Activated naive CD4-positive, alpha-beta T cell treated with anti-CD3 and anti-CD28 coated beads, Interleukin-2, amount 10 ng/mL, durations not matched to agents 7 days and 5 days (primary cell): ENCODE results near the gene CAMP.

Source experiments
- CTCF ChIA-PET: fragments of 350-600 bp; sonication (Branson Sonifier 250); formaldehyde crosslinking; loops from one replicate; lab custom pipeline; 2021; ENCODE audit warnings: antibody characterized with exemption; lab: Charles Lee
- DNase-seq: peaks from one replicate; pipeline ENCODE4 v3.0.0-alpha.2; 2020
- H3K27ac Mint-ChIP-seq: one replicate; pipeline ENCODE4 v1.8.0; 2021; ENCODE audit warnings: mild to moderate bottlenecking, moderate library complexity, mixed read lengths
- H3K27me3 Mint-ChIP-seq: one replicate; pipeline ENCODE4 v1.8.0; 2021; ENCODE audit warnings: mild to moderate bottlenecking, mixed read lengths
- H3K36me3 Mint-ChIP-seq: one replicate; pipeline ENCODE4 v1.8.0; 2021; ENCODE audit warnings: mixed read lengths
- H3K4me1 Mint-ChIP-seq: one replicate; pipeline ENCODE4 v1.8.0; 2021; ENCODE audit warnings: mixed read lengths
- H3K4me3 Mint-ChIP-seq: one replicate; pipeline ENCODE4 v1.8.0; 2021; ENCODE audit warnings: mild to moderate bottlenecking, moderate library complexity, mixed read lengths
- H3K9me3 Mint-ChIP-seq: one replicate; pipeline ENCODE4 v1.8.0; 2021; ENCODE audit warnings: mixed read lengths

Gene CAMP, protein sequence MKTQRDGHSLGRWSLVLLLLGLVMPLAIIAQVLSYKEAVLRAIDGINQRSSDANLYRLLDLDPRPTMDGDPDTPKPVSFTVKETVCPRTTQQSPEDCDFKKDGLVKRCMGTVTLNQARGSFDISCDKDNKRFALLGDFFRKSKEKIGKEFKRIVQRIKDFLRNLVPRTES

GRCh38 chr3:48222616-48223513, at the start of gene CAMP:
Gene CAMP (plus strand): TSS chr3:48223495. CDS start chr3:48223512, 17 bp downstream.
- CTCF ChIA-PET = interaction anchor here (0.6 to 1.1 kb wide), 2 partner anchors 28 to 178 kb away, joined by 4 to 5 read pairs; no protein-coding TSS in a partner anchor
- Mint-ChIP-seq H3K27me3 (peaks cover 70% of the 10 kb centered on the region), H3K4me1 (peaks cover 5% of the 10 kb centered on the region), H3K27ac (peak within 1 kb of the TSS; percentile 33), H3K36me3 (no peaks in the 10 kb centered on the region), H3K4me3 (no peak within 1 kb of the TSS), H3K9me3 (no peaks in the 10 kb centered on the region)
- no peak for DNase-seq

DNA sequence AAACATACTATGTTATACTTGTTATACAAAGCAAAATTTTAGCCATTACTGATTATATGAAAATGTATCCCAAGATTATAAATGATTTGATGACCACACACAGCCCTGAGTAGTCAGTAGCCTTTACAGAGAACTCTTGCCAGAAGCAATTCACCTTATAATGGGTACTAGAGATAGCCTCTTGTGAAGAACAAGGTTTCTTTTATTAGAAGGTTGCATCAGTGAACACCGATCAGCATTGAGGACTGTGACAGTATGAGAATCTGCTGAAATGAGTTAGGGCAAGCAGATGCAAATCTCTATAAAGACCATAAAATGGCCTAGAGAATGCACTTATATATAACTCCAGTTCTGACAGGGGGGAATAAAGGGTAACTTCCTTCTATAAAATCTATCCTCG, 45.2 kb upstream of the CAMP start:
- no peak for DNase-seq
- H3K27ac Mint-ChIP-seq = no peak overlapping the region
- no peak overlapping the region for H3K4me3 Mint-ChIP-seq
- peaks cover 77% of the 10 kb centered on the region for H3K36me3 Mint-ChIP-seq
- peaks cover 14% of the 10 kb centered on the region for H3K4me1 Mint-ChIP-seq
- H3K27me3 Mint-ChIP-seq = no peaks in the 10 kb centered on the region
- H3K9me3 Mint-ChIP-seq = no peaks in the 10 kb centered on the region
- CTCF ChIA-PET = no interaction called here

DNA sequence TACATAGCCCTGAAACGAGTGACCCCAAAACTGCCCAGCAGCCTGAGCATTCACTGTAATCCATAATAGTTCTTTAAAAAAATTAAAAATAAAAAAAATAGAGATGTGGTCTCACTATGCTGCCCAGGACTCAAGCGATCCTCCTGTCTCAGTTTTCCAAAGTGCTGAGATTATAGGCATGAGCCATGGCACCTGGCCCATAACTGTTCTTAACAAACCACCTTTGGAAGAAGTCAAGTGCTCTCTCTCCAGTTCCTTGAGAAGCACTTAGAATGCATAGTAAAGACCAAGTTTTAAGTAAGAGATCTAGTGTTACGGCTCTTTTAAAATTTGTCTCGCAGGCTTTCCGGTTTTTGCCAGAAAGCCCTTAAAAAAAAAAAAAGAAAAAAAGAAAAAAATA, 43.3 kb upstream of the CAMP start:
- peaks cover 78% of the 10 kb centered on the region for H3K36me3 Mint-ChIP-seq
- H3K9me3 Mint-ChIP-seq = no peaks in the 10 kb centered on the region
- H3K27me3 Mint-ChIP-seq = no peaks in the 10 kb centered on the region
- CTCF ChIA-PET = no interaction called here
- H3K27ac Mint-ChIP-seq = no peak overlapping the region
- no peak for DNase-seq
- no peak overlapping the region for H3K4me3 Mint-ChIP-seq
- H3K4me1 Mint-ChIP-seq = peaks cover 18% of the 10 kb centered on the region

GRCh38 chr3:48180531-48181253, 42.6 kb upstream of the CAMP start:
- Mint-ChIP-seq H3K4me3 (no peak overlapping the region), H3K4me1 (peaks cover 25% of the 10 kb centered on the region), H3K9me3 (no peaks in the 10 kb centered on the region), H3K27me3 (no peaks in the 10 kb centered on the region), H3K27ac (peak overlapping the region; percentile 49), H3K36me3 (peaks cover 80% of the 10 kb centered on the region)
- CTCF ChIA-PET = no interaction called here
- no peak for DNase-seq

GRCh38 chr3:48184299-48184698, 39.0 kb upstream of the CAMP start:
- H3K9me3 Mint-ChIP-seq = no peaks in the 10 kb centered on the region
- peaks cover 69% of the 10 kb centered on the region for H3K36me3 Mint-ChIP-seq
- H3K27ac Mint-ChIP-seq = no peak overlapping the region
- H3K4me1 Mint-ChIP-seq = peaks cover 48% of the 10 kb centered on the region
- CTCF ChIA-PET = interaction anchor here (1.3 kb wide), 1 partner anchor 10 kb away, joined by 5 read pairs; no protein-coding TSS in a partner anchor
- DNase-seq = no peak
- no peak overlapping the region for H3K4me3 Mint-ChIP-seq
- no peaks in the 10 kb centered on the region for H3K27me3 Mint-ChIP-seq

- Mint-ChIP-seq H3K4me3 (no peak overlapping the region), H3K27ac (no peak overlapping the region), H3K9me3 (no peaks in the 10 kb centered on the region), H3K36me3 (peaks cover 63% of the 10 kb centered on the region), H3K27me3 (no peaks in the 10 kb centered on the region), H3K4me1 (peaks cover 48% of the 10 kb centered on the region)
- no peak for DNase-seq
- CTCF ChIA-PET = no interaction called here
Measured at GRCh38 chr3:48185129-48185528, 38.2 kb upstream of the CAMP start.

GRCh38 chr3:48186631-48187300, 36.5 kb upstream of the CAMP start:
- Mint-ChIP-seq H3K4me3 (peak overlapping the region; percentile 81), H3K4me1 (peaks cover 43% of the 10 kb centered on the region), H3K9me3 (no peaks in the 10 kb centered on the region), H3K27me3 (no peaks in the 10 kb centered on the region), H3K27ac (peak overlapping the region; percentile 31), H3K36me3 (peaks cover 50% of the 10 kb centered on the region)
- CTCF ChIA-PET = no interaction called here
- no peak for DNase-seq

GRCh38 chr3:48187301-48187578, 36.1 kb upstream of the CAMP start:
- no peak for DNase-seq
- CTCF ChIA-PET = no interaction called here
- Mint-ChIP-seq H3K9me3 (no peaks in the 10 kb centered on the region), H3K27me3 (no peaks in the 10 kb centered on the region), H3K36me3 (peaks cover 45% of the 10 kb centered on the region), H3K4me3 (peak overlapping the region; percentile 81), H3K4me1 (peaks cover 39% of the 10 kb centered on the region), H3K27ac (peak overlapping the region; percentile 31)

DNA sequence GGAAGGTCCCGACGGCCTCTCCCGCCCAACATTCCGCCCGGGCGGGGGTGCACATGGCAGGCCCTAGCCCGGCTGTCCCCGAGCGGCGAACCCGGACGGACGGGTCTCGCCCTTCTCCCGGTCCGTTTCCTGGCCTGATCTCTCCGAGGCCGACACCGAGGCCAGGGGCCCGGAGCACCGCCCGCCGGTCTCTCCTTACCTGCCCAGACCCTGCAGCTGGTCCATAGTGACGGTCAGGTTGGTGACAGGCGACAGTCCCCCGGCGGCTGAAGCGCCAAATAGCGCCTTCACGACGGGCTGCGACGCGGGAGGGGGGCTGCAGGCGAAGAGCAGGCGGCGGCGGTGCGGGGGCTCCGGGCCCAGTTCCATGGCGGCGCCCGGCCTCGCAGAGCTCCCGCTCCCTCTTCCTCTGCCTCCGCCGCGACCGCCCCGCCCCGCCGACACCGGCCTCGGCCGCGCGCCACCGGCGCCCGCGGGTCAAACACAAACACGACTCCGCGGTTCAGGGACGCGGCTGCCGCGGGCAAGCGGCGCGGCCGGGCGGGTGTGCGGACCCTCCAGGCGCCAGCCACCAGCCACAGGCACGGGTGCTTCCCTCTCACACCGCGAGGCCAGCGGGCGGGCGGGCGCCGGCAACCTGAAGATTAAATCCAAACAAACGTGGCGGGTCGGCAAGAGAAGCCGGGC, 35.6 kb upstream of the CAMP start:
- no peaks in the 10 kb centered on the region for H3K9me3 Mint-ChIP-seq
- peak overlapping the region; percentile 81 for H3K4me3 Mint-ChIP-seq
- peaks cover 40% of the 10 kb centered on the region for H3K36me3 Mint-ChIP-seq
- CTCF ChIA-PET = interaction anchor here (0.8 to 1.2 kb wide), 2 partner anchors 53 to 249 kb away, joined by 4 to 5 read pairs; partner anchors contain the start of gene ZNF589
- H3K27ac Mint-ChIP-seq = peak overlapping the region; percentile 75
- no peak for DNase-seq
- peaks cover 37% of the 10 kb centered on the region for H3K4me1 Mint-ChIP-seq
- peaks cover under 1% of the 10 kb centered on the region for H3K27me3 Mint-ChIP-seq

DNA sequence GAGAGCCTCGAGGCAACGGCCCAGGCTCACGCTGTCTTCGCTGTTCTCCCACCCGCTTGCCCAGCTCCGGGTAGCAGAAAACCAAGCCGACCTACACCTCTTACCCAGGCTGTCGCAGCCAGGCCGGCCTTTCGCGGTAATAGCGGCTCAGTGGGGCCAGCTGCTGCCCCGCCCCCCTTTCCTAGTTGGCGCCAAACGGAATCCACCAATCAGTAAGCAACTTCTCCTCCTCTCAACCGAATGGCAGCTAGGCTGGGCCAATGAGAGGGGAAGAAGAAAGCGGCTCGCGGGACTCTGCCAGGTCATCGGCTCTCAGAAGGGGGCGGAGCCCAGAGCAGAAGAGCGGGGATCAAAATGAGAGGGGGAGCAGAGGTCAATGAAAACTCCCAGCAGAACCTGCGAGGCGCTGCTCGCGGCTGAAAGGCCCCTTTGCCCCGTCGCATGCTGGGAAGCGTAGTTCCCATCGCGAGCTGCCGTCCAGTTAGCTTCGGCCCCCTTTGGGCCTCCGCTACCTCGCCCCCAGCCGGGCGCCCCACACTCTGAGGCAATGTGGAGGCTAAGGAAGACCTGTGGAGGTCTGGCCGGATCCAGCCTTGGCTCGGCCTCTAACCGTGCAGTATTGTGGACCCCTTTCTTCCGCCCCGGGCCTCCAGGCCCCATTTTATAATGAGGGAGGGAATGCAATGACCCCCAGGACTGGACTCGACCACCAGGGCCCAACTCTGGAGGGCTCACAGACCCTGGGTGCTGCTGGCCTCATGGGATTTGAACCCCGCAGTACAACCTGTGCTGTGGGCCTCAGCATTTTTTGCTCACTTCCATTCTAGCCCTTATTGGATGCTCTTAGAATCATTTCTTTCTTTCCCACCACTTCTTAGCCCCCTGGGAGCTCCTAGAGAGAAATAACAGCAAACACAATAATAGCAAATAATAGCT, 34.8 kb upstream of the CAMP start, which contains the start of gene CDC25A:
TSS of gene CDC25A (minus strand) at position 152 of the 936 bp plus-strand sequence. CDS start 470 bp downstream, outside the sequence.
- Mint-ChIP-seq H3K27ac (peak within 1 kb of the TSS; percentile 75), H3K9me3 (no peaks in the 10 kb centered on the region)

GRCh38 chr3:48189321-48189720, 34.0 kb upstream of the CAMP start:
- CTCF ChIA-PET = no interaction called here
- no peaks in the 10 kb centered on the region for H3K9me3 Mint-ChIP-seq
- H3K36me3 Mint-ChIP-seq = peaks cover 27% of the 10 kb centered on the region
- H3K4me3 Mint-ChIP-seq = no peak overlapping the region
- no peak for DNase-seq
- H3K4me1 Mint-ChIP-seq = peaks cover 34% of the 10 kb centered on the region
- H3K27ac Mint-ChIP-seq = no peak overlapping the region
- peaks cover 14% of the 10 kb centered on the region for H3K27me3 Mint-ChIP-seq

More for the DNA sequence above, 34.8 kb upstream of the CAMP start, which contains the start of gene CDC25A:
- DNase-seq = peak; percentile 98
- peaks cover 34% of the 10 kb centered on the region for H3K36me3 Mint-ChIP-seq
- CTCF ChIA-PET = interaction anchor here (0.8 to 1.2 kb wide), 2 partner anchors 52 to 248 kb away, joined by 4 to 5 read pairs; partner anchors contain the start of gene ZNF589
- peaks cover 6% of the 10 kb centered on the region for H3K27me3 Mint-ChIP-seq
- peaks cover 36% of the 10 kb centered on the region for H3K4me1 Mint-ChIP-seq
- peak within 1 kb of the TSS; percentile 81 for H3K4me3 Mint-ChIP-seq

DNA sequence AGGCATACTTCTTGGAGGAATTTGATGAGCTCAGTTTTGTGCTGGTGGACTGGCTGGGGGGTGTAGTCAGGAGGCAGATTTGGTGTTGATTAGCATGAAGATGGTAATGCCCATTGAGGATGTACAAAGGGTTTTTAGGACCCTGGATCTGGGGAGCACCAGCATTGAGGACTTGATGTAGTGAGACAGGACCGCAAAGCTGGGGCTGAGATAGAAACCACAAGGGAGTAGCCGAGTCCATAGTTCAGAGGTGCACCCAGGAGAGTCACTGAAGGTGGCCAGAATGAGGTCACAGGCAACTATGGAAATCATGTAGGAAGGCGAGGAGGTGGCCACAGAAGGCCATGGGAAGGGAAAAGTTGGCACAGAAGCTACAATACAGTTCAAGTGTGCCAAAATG, 32.4 kb upstream of the CAMP start:
- peaks cover 21% of the 10 kb centered on the region for H3K4me1 Mint-ChIP-seq
- no peaks in the 10 kb centered on the region for H3K9me3 Mint-ChIP-seq
- no peak for DNase-seq
- no peak overlapping the region for H3K4me3 Mint-ChIP-seq
- H3K27me3 Mint-ChIP-seq = peaks cover 25% of the 10 kb centered on the region
- no peak overlapping the region for H3K27ac Mint-ChIP-seq
- CTCF ChIA-PET = interaction anchor here (7.1 kb wide), 1 partner anchor 245 kb away, joined by 54 read pairs; no protein-coding TSS in a partner anchor
- H3K36me3 Mint-ChIP-seq = peaks cover 13% of the 10 kb centered on the region
